ENCODE data around the gene PDZD4. TPM values are rescaled to one million over a fixed set of nuclear protein-coding genes. Genes with fewer than 3 reads are reported as not detected.

Gene PDZD4
- total and polyA plus RNA-seq, 2 experiments from 2014 or later = 30.5 to 230 TPM

DNA sequence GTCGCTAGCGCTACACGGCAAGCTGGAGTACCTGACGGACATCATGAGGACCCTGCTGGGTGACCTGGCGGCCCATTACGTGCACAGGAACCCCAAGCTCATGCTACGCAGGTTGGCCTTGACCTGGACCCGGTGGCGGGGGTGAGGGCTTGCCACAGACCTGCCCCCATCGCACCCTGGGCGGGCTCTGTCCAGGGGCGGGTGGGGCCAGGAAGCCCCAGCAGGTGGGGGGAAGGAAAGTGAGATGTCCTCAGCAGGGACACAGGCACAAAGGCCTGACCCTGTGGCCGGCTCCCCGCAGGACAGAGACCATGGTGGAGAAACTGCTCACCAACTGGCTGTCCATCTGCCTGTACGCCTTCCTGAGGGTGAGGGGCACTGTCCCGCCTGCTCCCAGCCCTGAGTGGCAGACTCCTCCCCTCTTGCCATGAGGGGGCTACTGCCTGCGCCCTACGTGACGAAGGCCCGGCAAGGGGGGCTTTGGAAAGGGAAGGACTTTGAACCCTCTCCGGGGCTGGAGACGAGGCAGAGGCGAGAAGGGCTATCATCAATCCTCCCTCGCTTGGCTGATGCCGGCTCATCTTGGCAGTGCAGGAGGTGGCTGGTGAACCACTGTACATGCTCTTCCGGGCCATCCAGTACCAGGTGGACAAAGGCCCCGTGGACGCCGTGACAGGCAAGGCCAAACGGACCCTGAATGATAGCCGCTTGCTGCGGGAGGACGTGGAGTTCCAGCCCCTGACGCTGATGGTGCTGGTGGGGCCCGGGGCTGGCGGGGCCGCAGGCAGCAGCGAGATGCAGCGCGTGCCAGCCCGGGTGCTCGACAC, 54.8 kb downstream of the PDZD4 start:
- Histone ChIP-seq H3K27ac (ENCODE audit: low read depth) (no peak overlapping the region), H3K79me2 (replicated peaks; ENCODE audit: insufficient read depth) (no peaks in the 10 kb centered on the region), H3K4me1 (ENCODE audit: insufficient read depth) (no peaks in the 10 kb centered on the region), H3K27me3 (ENCODE audit: insufficient read depth) (no peaks in the 10 kb centered on the region), H3F3A (replicated peaks; ENCODE audit: low read depth) (no peaks in the 10 kb centered on the region), H3K9me2 (ENCODE audit: insufficient read depth) (no peaks in the 10 kb centered on the region), H3K36me3 (ENCODE audit: insufficient read depth) (no peaks in the 10 kb centered on the region), H3K4me2 (no peak overlapping the region), H2AFZ (no peak overlapping the region), H3K4me3 (no peak overlapping the region), H4K20me1 (replicated peaks; ENCODE audit: insufficient read depth) (no peaks in the 10 kb centered on the region)
- H3K4me3 Mint-ChIP-seq = no peak overlapping the region
- peaks cover 6% of the 10 kb centered on the region for H3K27me3 Mint-ChIP-seq (ENCODE audit: insufficient read depth, low read depth, poor library complexity)
- TF ChIP-seq JUNB (IDR thresholded peaks at IDR 0.05; ENCODE audit: unreplicated experiment) = no peak
- TF ChIP-seq, protein P1, sequence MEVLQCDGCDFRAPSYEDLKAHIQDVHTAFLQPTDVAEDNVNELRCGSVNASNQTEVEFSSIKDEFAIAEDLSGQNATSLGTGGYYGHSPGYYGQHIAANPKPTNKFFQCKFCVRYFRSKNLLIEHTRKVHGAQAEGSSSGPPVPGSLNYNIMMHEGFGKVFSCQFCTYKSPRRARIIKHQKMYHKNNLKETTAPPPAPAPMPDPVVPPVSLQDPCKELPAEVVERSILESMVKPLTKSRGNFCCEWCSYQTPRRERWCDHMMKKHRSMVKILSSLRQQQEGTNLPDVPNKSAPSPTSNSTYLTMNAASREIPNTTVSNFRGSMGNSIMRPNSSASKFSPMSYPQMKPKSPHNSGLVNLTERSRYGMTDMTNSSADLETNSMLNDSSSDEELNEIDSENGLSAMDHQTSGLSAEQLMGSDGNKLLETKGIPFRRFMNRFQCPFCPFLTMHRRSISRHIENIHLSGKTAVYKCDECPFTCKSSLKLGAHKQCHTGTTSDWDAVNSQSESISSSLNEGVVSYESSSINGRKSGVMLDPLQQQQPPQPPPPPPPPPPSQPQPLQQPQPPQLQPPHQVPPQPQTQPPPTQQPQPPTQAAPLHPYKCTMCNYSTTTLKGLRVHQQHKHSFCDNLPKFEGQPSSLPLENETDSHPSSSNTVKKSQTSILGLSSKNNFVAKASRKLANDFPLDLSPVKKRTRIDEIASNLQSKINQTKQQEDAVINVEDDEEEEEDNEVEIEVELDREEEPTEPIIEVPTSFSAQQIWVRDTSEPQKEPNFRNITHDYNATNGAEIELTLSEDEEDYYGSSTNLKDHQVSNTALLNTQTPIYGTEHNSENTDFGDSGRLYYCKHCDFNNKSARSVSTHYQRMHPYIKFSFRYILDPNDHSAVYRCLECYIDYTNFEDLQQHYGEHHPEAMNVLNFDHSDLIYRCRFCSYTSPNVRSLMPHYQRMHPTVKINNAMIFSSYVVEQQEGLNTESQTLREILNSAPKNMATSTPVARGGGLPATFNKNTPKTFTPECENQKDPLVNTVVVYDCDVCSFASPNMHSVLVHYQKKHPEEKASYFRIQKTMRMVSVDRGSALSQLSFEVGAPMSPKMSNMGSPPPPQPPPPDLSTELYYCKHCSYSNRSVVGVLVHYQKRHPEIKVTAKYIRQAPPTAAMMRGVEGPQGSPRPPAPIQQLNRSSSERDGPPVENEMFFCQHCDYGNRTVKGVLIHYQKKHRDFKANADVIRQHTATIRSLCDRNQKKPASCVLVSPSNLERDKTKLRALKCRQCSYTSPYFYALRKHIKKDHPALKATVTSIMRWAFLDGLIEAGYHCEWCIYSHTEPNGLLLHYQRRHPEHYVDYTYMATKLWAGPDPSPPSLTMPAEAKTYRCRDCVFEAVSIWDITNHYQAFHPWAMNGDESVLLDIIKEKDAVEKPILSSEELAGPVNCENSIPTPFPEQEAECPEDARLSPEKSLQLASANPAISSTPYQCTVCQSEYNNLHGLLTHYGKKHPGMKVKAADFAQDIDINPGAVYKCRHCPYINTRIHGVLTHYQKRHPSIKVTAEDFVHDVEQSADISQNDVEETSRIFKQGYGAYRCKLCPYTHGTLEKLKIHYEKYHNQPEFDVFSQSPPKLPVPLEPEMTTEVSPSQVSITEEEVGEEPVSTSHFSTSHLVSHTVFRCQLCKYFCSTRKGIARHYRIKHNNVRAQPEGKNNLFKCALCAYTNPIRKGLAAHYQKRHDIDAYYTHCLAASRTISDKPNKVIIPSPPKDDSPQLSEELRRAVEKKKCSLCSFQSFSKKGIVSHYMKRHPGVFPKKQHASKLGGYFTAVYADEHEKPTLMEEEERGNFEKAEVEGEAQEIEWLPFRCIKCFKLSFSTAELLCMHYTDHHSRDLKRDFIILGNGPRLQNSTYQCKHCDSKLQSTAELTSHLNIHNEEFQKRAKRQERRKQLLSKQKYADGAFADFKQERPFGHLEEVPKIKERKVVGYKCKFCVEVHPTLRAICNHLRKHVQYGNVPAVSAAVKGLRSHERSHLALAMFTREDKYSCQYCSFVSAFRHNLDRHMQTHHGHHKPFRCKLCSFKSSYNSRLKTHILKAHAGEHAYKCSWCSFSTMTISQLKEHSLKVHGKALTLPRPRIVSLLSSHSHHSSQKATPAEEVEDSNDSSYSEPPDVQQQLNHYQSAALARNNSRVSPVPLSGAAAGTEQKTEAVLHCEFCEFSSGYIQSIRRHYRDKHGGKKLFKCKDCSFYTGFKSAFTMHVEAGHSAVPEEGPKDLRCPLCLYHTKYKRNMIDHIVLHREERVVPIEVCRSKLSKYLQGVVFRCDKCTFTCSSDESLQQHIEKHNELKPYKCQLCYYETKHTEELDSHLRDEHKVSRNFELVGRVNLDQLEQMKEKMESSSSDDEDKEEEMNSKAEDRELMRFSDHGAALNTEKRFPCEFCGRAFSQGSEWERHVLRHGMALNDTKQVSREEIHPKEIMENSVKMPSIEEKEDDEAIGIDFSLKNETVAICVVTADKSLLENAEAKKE (CRISPR knock-in tag; IDR thresholded peaks at IDR 0.05) = no peak
- TF ChIP-seq CREB1 (CRISPR knock-in tag; IDR thresholded peaks at IDR 0.05; ENCODE audit: low read depth) = no peak
- TF ChIP-seq ZNF331 (CRISPR knock-in tag; IDR thresholded peaks at IDR 0.05; ENCODE audit: low read depth) = no peak
- TF ChIP-seq REST (IDR thresholded peaks at IDR 0.05; ENCODE audit: unreplicated experiment) = no peak
- no peak for TF ChIP-seq NANOG (IDR thresholded peaks at IDR 0.05; ENCODE audit: borderline replicate concordance)
- TF ChIP-seq ZNF114 (CRISPR knock-in tag; IDR thresholded peaks at IDR 0.05) = no peak
- TF ChIP-seq EZH2 (IDR thresholded peaks at IDR 0.05; ENCODE audit: low read depth, unreplicated experiment) = no peak
- TF ChIP-seq ETS1 (IDR thresholded peaks at IDR 0.05) = no peak
- no peak for TF ChIP-seq EZH2phosphoT487 (IDR thresholded peaks at IDR 0.05; ENCODE audit: unreplicated experiment)
- TF ChIP-seq, protein P2, sequence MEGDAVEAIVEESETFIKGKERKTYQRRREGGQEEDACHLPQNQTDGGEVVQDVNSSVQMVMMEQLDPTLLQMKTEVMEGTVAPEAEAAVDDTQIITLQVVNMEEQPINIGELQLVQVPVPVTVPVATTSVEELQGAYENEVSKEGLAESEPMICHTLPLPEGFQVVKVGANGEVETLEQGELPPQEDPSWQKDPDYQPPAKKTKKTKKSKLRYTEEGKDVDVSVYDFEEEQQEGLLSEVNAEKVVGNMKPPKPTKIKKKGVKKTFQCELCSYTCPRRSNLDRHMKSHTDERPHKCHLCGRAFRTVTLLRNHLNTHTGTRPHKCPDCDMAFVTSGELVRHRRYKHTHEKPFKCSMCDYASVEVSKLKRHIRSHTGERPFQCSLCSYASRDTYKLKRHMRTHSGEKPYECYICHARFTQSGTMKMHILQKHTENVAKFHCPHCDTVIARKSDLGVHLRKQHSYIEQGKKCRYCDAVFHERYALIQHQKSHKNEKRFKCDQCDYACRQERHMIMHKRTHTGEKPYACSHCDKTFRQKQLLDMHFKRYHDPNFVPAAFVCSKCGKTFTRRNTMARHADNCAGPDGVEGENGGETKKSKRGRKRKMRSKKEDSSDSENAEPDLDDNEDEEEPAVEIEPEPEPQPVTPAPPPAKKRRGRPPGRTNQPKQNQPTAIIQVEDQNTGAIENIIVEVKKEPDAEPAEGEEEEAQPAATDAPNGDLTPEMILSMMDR (conservative IDR thresholded peaks at IDR 0.05; ENCODE audit: low read depth in 2 of 2) = no peak
- TF ChIP-seq STAT1 (IDR thresholded peaks at IDR 0.05; ENCODE audit: unreplicated experiment) = no peak
- TF ChIP-seq POLR2AphosphoS5 (IDR thresholded peaks at IDR 0.05; ENCODE audit: low read depth) = no peak
- H3K4me1 Mint-ChIP-seq = peaks cover 7% of the 10 kb centered on the region; the same call in 2 of the 3 replicates
- DNase-seq (ENCODE audit: low spot score) = no peak
- no peaks in the 10 kb centered on the region for H3K36me3 Mint-ChIP-seq (ENCODE audit: low read depth)
- no peaks in the 10 kb centered on the region for H3K9me3 Mint-ChIP-seq
- H3K27ac Mint-ChIP-seq = no peak overlapping the region
- ATAC-seq = no peak

Data from GM23338 (cell line).